ENCODE measurements around the gene C1orf167. TPM values are rescaled to one million over a fixed set of nuclear protein-coding genes. Genes with fewer than 3 reads are reported as not detected.

The C1orf167 gene
- total and polyA plus RNA-seq, 10 of the 15 experiments (the other 5 are each of a cell fraction or from before 2014, with no cell fraction given) = 0.17 to 0.31 TPM; not detected in 8

- TF ChIP-seq E4F1 (IDR thresholded peaks at IDR 0.05; ENCODE audit: borderline replicate concordance, partially characterized antibody) = no peak
- no peak for TF ChIP-seq LARP7 (IDR thresholded peaks at IDR 0.05)
- TF ChIP-seq KAT2A (conservative IDR thresholded peaks at IDR 0.05; ENCODE audit: control insufficient read depth, low read depth, low read length) = no peak
- TF ChIP-seq CREM (IDR thresholded peaks at IDR 0.05; ENCODE audit: low read depth) = no peak
- TF ChIP-seq IKZF1 (conservative IDR thresholded peaks at IDR 0.05) = no peak
Measured at GRCh38 chr1:11797525-11798216, 35.7 kb downstream of the C1orf167 start (continued).

GRCh38 chr1:11799099-11799498 lies 37.1 kb downstream of the C1orf167 start:
- WGBS (ENCODE audit: insufficient coverage, insufficient replicate concordance, low lambda C conversion rate, missing lambda C conversion rate) = 88% methylated on average over 5 of the region's 5 CpGs

More at GRCh38 chr1:11799099-11799498, 37.1 kb downstream of the C1orf167 start:
- ATAC-seq (no peak), DNase-seq (ENCODE audit: low read depth, low spot score) (no peak), FAIRE-seq (no peak)
- H4K20me1 ChIP-seq (ENCODE audit: control insufficient read depth, insufficient read depth) = no peaks in the 10 kb centered on the region
- no peak overlapping the region for H2AFZ ChIP-seq (ENCODE audit: control insufficient read depth, low read depth, low read length)
- peaks cover 0 to 5% of the 10 kb centered on the region in 2 experiments; a peak in 3 of 4 replicates for H3K36me3 ChIP-seq (ENCODE audit: control insufficient read depth in 2 of 2, insufficient read depth in 2 of 2, low read length in 1 of 2)
- BruUV-seq (replicated peaks) = no TSS peak
- SMC1A ChIA-PET (ENCODE audit: uncharacterized antibody, unreplicated experiment) = no interaction called here
- intact Hi-C loops (cut with micrococcal nuclease; ENCODE audit: unreplicated experiment) (no loop called here), in situ Hi-C loops (cut with MboI) (no loop called here)
- no peak overlapping the region for H3K4me2 ChIP-seq (ENCODE audit: control insufficient read depth, insufficient read depth)
- no peak for TF ChIP-seq PAX8 (IDR thresholded peaks at IDR 0.05)
- TF ChIP-seq MEF2A (IDR thresholded peaks at IDR 0.05; ENCODE audit: insufficient read depth, low read depth, low read length) = no peak
- no peak for TF ChIP-seq TCF7 (IDR thresholded peaks at IDR 0.05; ENCODE audit: borderline replicate concordance)
- TF ChIP-seq SIX5 (IDR thresholded peaks at IDR 0.05; ENCODE audit: low read depth, low read length, severe bottlenecking) = no peak
- no peak for TF ChIP-seq SMARCA5 (IDR thresholded peaks at IDR 0.05)
- no peak for TF ChIP-seq ZNF592 (IDR thresholded peaks at IDR 0.05)
- TF ChIP-seq HDAC6 (IDR thresholded peaks at IDR 0.05; ENCODE audit: unreplicated experiment) = no peak
- TF ChIP-seq SREBF1 (IDR thresholded peaks at IDR 0.05; ENCODE audit: low read length) = no peak
- no peak for TF ChIP-seq NR2C1 (IDR thresholded peaks at IDR 0.05)
- no peaks in the 10 kb centered on the region for H3K9me3 ChIP-seq (replicated peaks; ENCODE audit: control insufficient read depth, insufficient read depth, low read length)
- no peaks in the 10 kb centered on the region for H3K27me3 ChIP-seq (replicated peaks in 1 of 2; ENCODE audit: control insufficient read depth in 2 of 2, insufficient read depth in 2 of 2, low read length in 1 of 2)
- peaks cover 2% of the 10 kb centered on the region for H3K79me2 ChIP-seq (ENCODE audit: control insufficient read depth, insufficient read depth, low read length)
- POLR2A ChIA-PET = no interaction called here
- H3K4me3 ChIP-seq = no peak overlapping the region
- H3K27ac ChIP-seq (ENCODE audit: control insufficient read depth, insufficient read depth) = no peak overlapping the region
- peaks cover 8% of the 10 kb centered on the region for H3K4me1 ChIP-seq (ENCODE audit: control insufficient read depth, insufficient read depth, low read length)
- RAD21 ChIA-PET (ENCODE audit: unreplicated experiment) = no interaction called here
- no peak overlapping the region for H3K9ac ChIP-seq (ENCODE audit: control insufficient read depth, insufficient read depth, low read length)
- CTCF ChIA-PET = interaction anchor here (3.5 kb wide), 1 partner anchor 12 kb away, joined by 24 read pairs; no protein-coding TSS in a partner anchor
